Tongue (tissue), 2 donors: Measurements from ENCODE around the gene METTL9. TPM values are rescaled to one million over a fixed set of nuclear protein-coding genes. Genes with fewer than 3 reads are reported as not detected.
A peak's percentile ranks its signal among the peaks of the same experiment; 100 is the strongest.
"Not testable (repeated sequence)": the region's sequence is repeated elsewhere in the genome, so short reads cannot be mapped to it uniquely, and the experiment has no call there.

Experiments used
- DNase-seq: peaks from one replicate; pipeline ENCODE4 v3.0.0-alpha.2; 2015
- total RNA-seq: library from RNA; depleted of rRNA; stranded (reverse); fragments of >200 nt; gene quantifications from one replicate; pipeline ENCODE4 v1.2.3, GENCODE V29; 2014

Gene METTL9
- total RNA-seq, 1 donor from 2014 or later = 164 TPM

GRCh38 chr16:21611198-21611555 lies 11.8 kb downstream of the METTL9 start:
- DNase-seq = no peak

- no peak for DNase-seq
Measured at GRCh38 chr16:21611556-21612384, 12.4 kb downstream of the METTL9 start.

GRCh38 chr16:21613361-21613760 lies 14.0 kb downstream of the METTL9 start:
- no peak for DNase-seq

GRCh38 chr16:21613781-21614180 lies 14.4 kb downstream of the METTL9 start:
- DNase-seq = no peak

- DNase-seq = no peak
Measured at GRCh38 chr16:21614896-21615295, 15.5 kb downstream of the METTL9 start.

GRCh38 chr16:21617607-21618006 lies 18.2 kb downstream of the METTL9 start:
- no peak for DNase-seq

GRCh38 chr16:21618281-21618680 lies 18.9 kb downstream of the METTL9 start:
- DNase-seq = no peak

GRCh38 chr16:21619765-21620425 lies 20.5 kb downstream of the METTL9 start:
- DNase-seq = no peak

GRCh38 chr16:21620592-21620991 lies 21.2 kb downstream of the METTL9 start:
- no peak for DNase-seq

- no peak for DNase-seq
Measured at GRCh38 chr16:21622545-21622944, 23.2 kb downstream of the METTL9 start.

- DNase-seq = no peak
Measured at GRCh38 chr16:21625026-21625425, 25.6 kb downstream of the METTL9 start.

- DNase-seq = peak; percentile 30
Measured at GRCh38 chr16:21626659-21627277, 27.4 kb downstream of the METTL9 start.

GRCh38 chr16:21628121-21628726 lies 28.8 kb downstream of the METTL9 start:
- no peak for DNase-seq

- no peak for DNase-seq
Measured at GRCh38 chr16:21628772-21629171, 29.4 kb downstream of the METTL9 start.

GRCh38 chr16:21629616-21630539 lies 30.5 kb downstream of the METTL9 start:
- DNase-seq = not testable (repeated sequence)

GRCh38 chr16:21630866-21631265 lies 31.5 kb downstream of the METTL9 start:
- not testable (repeated sequence) for DNase-seq

GRCh38 chr16:21631376-21631775 lies 32.0 kb downstream of the METTL9 start:
- not testable (repeated sequence) for DNase-seq

GRCh38 chr16:21631951-21632575 lies 32.7 kb downstream of the METTL9 start:
- DNase-seq = not testable (repeated sequence)

- no peak for DNase-seq
Measured at GRCh38 chr16:21634216-21634615, 34.8 kb downstream of the METTL9 start.

GRCh38 chr16:21635694-21636093 lies 36.3 kb downstream of the METTL9 start:
- DNase-seq = not testable (repeated sequence)
